ENCODE results near the gene OR7G2.

OR7G2 gene

DNA sequence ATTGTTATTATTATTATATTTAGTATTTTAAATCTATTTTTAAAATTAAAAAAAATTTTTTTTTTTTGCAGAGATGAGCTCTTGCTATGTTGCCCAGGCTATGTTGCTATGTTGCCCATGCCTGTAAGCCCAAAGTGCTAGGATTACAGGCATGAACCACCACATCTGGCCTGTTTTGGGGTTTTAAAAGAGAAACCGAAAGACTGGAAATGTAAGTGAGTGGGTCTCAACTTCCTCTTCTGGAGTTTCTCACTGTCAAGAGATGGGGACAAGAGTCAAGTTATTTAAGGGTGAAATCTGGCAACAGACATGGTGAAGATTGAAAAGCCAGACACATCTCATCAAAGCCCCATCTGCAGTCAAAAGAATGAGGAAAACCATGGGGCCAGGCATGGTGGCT is 23.7 kb upstream of the OR7G2 start:
- H2AFZ ChIP-seq (ENCODE audit: insufficient read depth, low read length, poor library complexity), result no peak overlapping the region
- H2BK120ac ChIP-seq (ENCODE audit: insufficient read depth, low read length, poor library complexity), result no peak overlapping the region
- no peaks in the 10 kb centered on the region for H3K36me3 ChIP-seq (ENCODE audit: control insufficient read depth in 1 of 2, insufficient read depth in 2 of 2, low read length in 2 of 2)
- H4K12ac ChIP-seq (ENCODE audit: low read depth, low read length), result no peak overlapping the region
- no peak overlapping the region for H3K4me2 ChIP-seq (ENCODE audit: low read length)
- no peak overlapping the region for H3K9ac ChIP-seq (ENCODE audit: low read length)
- H3K9me3 ChIP-seq (ENCODE audit: insufficient read depth, low read depth, low read length), result peaks cover 8% of the 10 kb centered on the region
- no peaks in the 10 kb centered on the region for H3K4me1 ChIP-seq (ENCODE audit: control insufficient read depth in 1 of 2, insufficient read depth in 2 of 2, low read length in 2 of 2)
- no peaks in the 10 kb centered on the region for H3K79me1 ChIP-seq (ENCODE audit: low read length)
- H2BK12ac ChIP-seq (ENCODE audit: low read length), result no peak overlapping the region
- WGBS (ENCODE audit: extremely low coverage, insufficient coverage, insufficient read length), result no CpG with 5 or more reads among the region's 1 CpG
- H3K18ac ChIP-seq (ENCODE audit: low read length), result no peak overlapping the region
- H3K79me2 ChIP-seq (ENCODE audit: control insufficient read depth, insufficient read depth, low read length, poor library complexity), result no peaks in the 10 kb centered on the region
- no peak overlapping the region for H3K23ac ChIP-seq (ENCODE audit: low read length)
- H3K27ac ChIP-seq (ENCODE audit: low read depth, low read length), result no peak overlapping the region
- no peak overlapping the region for H4K91ac ChIP-seq (ENCODE audit: low read depth, low read length)
- no peak overlapping the region for H2AK5ac ChIP-seq (ENCODE audit: low read length)
- no peak overlapping the region for H2BK5ac ChIP-seq (ENCODE audit: low read depth, low read length, poor library complexity)
- H4K8ac ChIP-seq (ENCODE audit: low read depth, low read length), result no peak overlapping the region
- no peak for DNase-seq
- H3K4ac ChIP-seq (ENCODE audit: low read depth, low read length), result no peak overlapping the region
- no peak overlapping the region for H3K14ac ChIP-seq (ENCODE audit: low read length)
- no peak overlapping the region for H3K4me3 ChIP-seq (ENCODE audit: low read depth, low read length)
- no peaks in the 10 kb centered on the region for H3K27me3 ChIP-seq (ENCODE audit: insufficient read depth, low read length)

DNA sequence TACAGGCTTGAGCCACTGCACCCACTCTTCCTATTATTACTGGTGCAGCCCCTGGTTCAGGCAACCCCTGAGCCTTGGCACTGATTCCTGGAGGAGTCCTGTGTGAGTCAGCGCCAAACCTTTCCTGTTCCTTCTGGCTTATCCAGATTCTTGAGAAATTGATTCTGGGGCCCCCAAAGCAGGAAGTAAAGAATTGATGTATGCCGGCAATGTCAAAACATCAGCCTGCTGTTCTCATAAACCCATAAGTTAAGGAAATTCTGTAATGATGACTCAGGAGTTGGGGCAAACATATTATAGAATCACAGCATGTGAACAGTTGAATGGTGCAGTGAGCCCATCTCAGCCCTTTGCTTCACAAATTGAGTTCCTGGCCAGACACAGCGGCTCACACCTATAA is 20.9 kb upstream of the OR7G2 start:
- no peak overlapping the region for H3K18ac ChIP-seq (ENCODE audit: low read length)
- no peak overlapping the region for H2BK12ac ChIP-seq (ENCODE audit: low read length)
- H2BK120ac ChIP-seq (ENCODE audit: insufficient read depth, low read length, poor library complexity), result no peak overlapping the region
- no peak overlapping the region for H3K23ac ChIP-seq (ENCODE audit: low read length)
- no peak overlapping the region for H2BK5ac ChIP-seq (ENCODE audit: low read depth, low read length, poor library complexity)
- no peak overlapping the region for H3K14ac ChIP-seq (ENCODE audit: low read length)
- H3K4me2 ChIP-seq (ENCODE audit: low read length), result no peak overlapping the region
- no peak overlapping the region for H4K8ac ChIP-seq (ENCODE audit: low read depth, low read length)
- WGBS (ENCODE audit: extremely low coverage, insufficient coverage, insufficient read length), result no CpG with 5 or more reads among the region's 3 CpGs
- H3K4ac ChIP-seq (ENCODE audit: low read depth, low read length), result no peak overlapping the region
- H3K27ac ChIP-seq (ENCODE audit: low read depth, low read length), result no peak overlapping the region
- H3K36me3 ChIP-seq (ENCODE audit: control insufficient read depth in 1 of 2, insufficient read depth in 2 of 2, low read length in 2 of 2), result no peaks in the 10 kb centered on the region
- no peak overlapping the region for H2AFZ ChIP-seq (ENCODE audit: insufficient read depth, low read length, poor library complexity)
- H3K79me1 ChIP-seq (ENCODE audit: low read length), result no peaks in the 10 kb centered on the region
- H3K27me3 ChIP-seq (ENCODE audit: insufficient read depth, low read length), result no peaks in the 10 kb centered on the region
- no peak overlapping the region for H3K4me3 ChIP-seq (ENCODE audit: low read depth, low read length)
- no peak overlapping the region for H4K12ac ChIP-seq (ENCODE audit: low read depth, low read length)
- H4K91ac ChIP-seq (ENCODE audit: low read depth, low read length), result no peak overlapping the region
- no peak for DNase-seq
- H3K9ac ChIP-seq (ENCODE audit: low read length), result no peak overlapping the region
- no peaks in the 10 kb centered on the region for H3K79me2 ChIP-seq (ENCODE audit: control insufficient read depth, insufficient read depth, low read length, poor library complexity)
- H3K9me3 ChIP-seq (ENCODE audit: insufficient read depth, low read depth, low read length), result peaks cover 11% of the 10 kb centered on the region
- H2AK5ac ChIP-seq (ENCODE audit: low read length), result no peak overlapping the region
- no peaks in the 10 kb centered on the region for H3K4me1 ChIP-seq (ENCODE audit: control insufficient read depth in 1 of 2, insufficient read depth in 2 of 2, low read length in 2 of 2)

DNA sequence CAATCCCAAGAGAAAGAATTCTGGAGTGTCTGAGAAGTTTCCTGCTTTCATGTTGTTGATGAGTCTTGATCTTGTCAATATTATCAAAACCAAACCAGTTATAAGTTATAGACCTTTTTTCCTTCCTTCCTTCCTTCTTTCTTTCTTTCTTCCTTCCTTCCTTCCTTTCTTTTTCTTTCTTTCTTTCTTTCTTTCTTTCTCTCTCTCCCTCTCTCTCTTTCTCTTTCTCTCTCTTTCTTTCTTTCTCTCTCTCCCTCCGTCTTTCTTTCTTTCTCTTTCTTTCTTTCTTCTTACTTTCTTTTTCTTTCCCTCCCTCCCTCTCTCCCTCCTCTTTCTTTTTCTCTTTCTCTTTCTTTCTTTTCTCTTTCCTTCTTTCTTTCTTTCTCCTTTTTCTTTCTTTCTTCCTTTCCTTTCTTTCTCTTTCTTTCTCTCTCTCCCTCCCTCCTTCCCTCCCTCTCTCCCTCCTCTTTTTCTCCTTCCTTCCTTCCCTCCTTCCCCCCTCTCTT is 19.7 kb upstream of the OR7G2 start, which contains the start of gene OR7G3:
OR7G3 (minus strand) TSS at position 51 of the 506 bp plus-strand sequence; CDS start at position 51, 0 bp downstream.
- no peak within 1 kb of the TSS for H2BK120ac ChIP-seq (ENCODE audit: insufficient read depth, low read length, poor library complexity)
- H4K12ac ChIP-seq (ENCODE audit: low read depth, low read length), result no peak within 1 kb of the TSS
- no peak within 1 kb of the TSS for H3K4ac ChIP-seq (ENCODE audit: low read depth, low read length)
- no peak within 1 kb of the TSS for H3K27ac ChIP-seq (ENCODE audit: low read depth, low read length)
- H2AK5ac ChIP-seq (ENCODE audit: low read length), result no peak within 1 kb of the TSS
- H3K36me3 ChIP-seq (ENCODE audit: control insufficient read depth in 1 of 2, insufficient read depth in 2 of 2, low read length in 2 of 2), result no peaks in the 10 kb centered on the region
- no peaks in the 10 kb centered on the region for H3K4me1 ChIP-seq (ENCODE audit: control insufficient read depth in 1 of 2, insufficient read depth in 2 of 2, low read length in 2 of 2)
- no peak within 1 kb of the TSS for H3K18ac ChIP-seq (ENCODE audit: low read length)
- no peak within 1 kb of the TSS for H3K4me3 ChIP-seq (ENCODE audit: low read depth, low read length)
- no peak within 1 kb of the TSS for H4K8ac ChIP-seq (ENCODE audit: low read depth, low read length)
- peaks cover 11% of the 10 kb centered on the region for H3K9me3 ChIP-seq (ENCODE audit: insufficient read depth, low read depth, low read length)
- H4K91ac ChIP-seq (ENCODE audit: low read depth, low read length), result no peak within 1 kb of the TSS
- DNase-seq, result no peak
- H2BK12ac ChIP-seq (ENCODE audit: low read length), result no peak within 1 kb of the TSS
- H3K4me2 ChIP-seq (ENCODE audit: low read length), result no peak within 1 kb of the TSS
- no peaks in the 10 kb centered on the region for H3K27me3 ChIP-seq (ENCODE audit: insufficient read depth, low read length)
- no peaks in the 10 kb centered on the region for H3K79me1 ChIP-seq (ENCODE audit: low read length)
- H3K9ac ChIP-seq (ENCODE audit: low read length), result no peak within 1 kb of the TSS
- WGBS (ENCODE audit: extremely low coverage, insufficient coverage, insufficient read length), result no CpG with 5 or more reads among the region's 1 CpG
- H3K23ac ChIP-seq (ENCODE audit: low read length), result no peak within 1 kb of the TSS
- H2BK5ac ChIP-seq (ENCODE audit: low read depth, low read length, poor library complexity), result no peak within 1 kb of the TSS
- no peak within 1 kb of the TSS for H3K14ac ChIP-seq (ENCODE audit: low read length)
- no peaks in the 10 kb centered on the region for H3K79me2 ChIP-seq (ENCODE audit: control insufficient read depth, insufficient read depth, low read length, poor library complexity)
- no peak within 1 kb of the TSS for H2AFZ ChIP-seq (ENCODE audit: insufficient read depth, low read length, poor library complexity)

GRCh38 chr19:9116547-9116946 is 9.3 kb upstream of the OR7G2 start:
- Histone ChIP-seq H2BK120ac (ENCODE audit: insufficient read depth, low read length, poor library complexity) (no peak overlapping the region), H3K9me3 (ENCODE audit: insufficient read depth, low read depth, low read length) (peaks cover 14% of the 10 kb centered on the region), H2BK12ac (ENCODE audit: low read length) (no peak overlapping the region), H2BK5ac (ENCODE audit: low read depth, low read length, poor library complexity) (no peak overlapping the region), H3K14ac (ENCODE audit: low read length) (no peak overlapping the region), H3K36me3 (ENCODE audit: control insufficient read depth in 1 of 2, insufficient read depth in 2 of 2, low read length in 2 of 2) (no peaks in the 10 kb centered on the region), H3K27me3 (ENCODE audit: insufficient read depth, low read length) (no peaks in the 10 kb centered on the region), H4K8ac (ENCODE audit: low read depth, low read length) (no peak overlapping the region), H3K9ac (ENCODE audit: low read length) (no peak overlapping the region), H3K23ac (ENCODE audit: low read length) (no peak overlapping the region), H3K27ac (ENCODE audit: low read depth, low read length) (no peak overlapping the region), H4K91ac (ENCODE audit: low read depth, low read length) (no peak overlapping the region), H3K4me2 (ENCODE audit: low read length) (no peak overlapping the region), H2AK5ac (ENCODE audit: low read length) (no peak overlapping the region), H3K4me3 (ENCODE audit: low read depth, low read length) (no peak overlapping the region), H3K79me1 (ENCODE audit: low read length) (no peaks in the 10 kb centered on the region), H3K79me2 (ENCODE audit: control insufficient read depth, insufficient read depth, low read length, poor library complexity) (no peaks in the 10 kb centered on the region), H2AFZ (ENCODE audit: insufficient read depth, low read length, poor library complexity) (no peak overlapping the region), H3K4ac (ENCODE audit: low read depth, low read length) (no peak overlapping the region), H3K4me1 (ENCODE audit: control insufficient read depth in 1 of 2, insufficient read depth in 2 of 2, low read length in 2 of 2) (no peaks in the 10 kb centered on the region), H4K12ac (ENCODE audit: low read depth, low read length) (no peak overlapping the region), H3K18ac (ENCODE audit: low read length) (no peak overlapping the region)
- no CpG with 5 or more reads among the region's 5 CpGs for WGBS (ENCODE audit: extremely low coverage, insufficient coverage, insufficient read length)
- DNase-seq, result no peak
